Measurements from ENCODE around the gene CPT1A.

Gene CPT1A

GRCh38 chr11:68766786-68767185, 74.9 kb downstream of the CPT1A start:
- H3K36me3 ChIP-seq: peaks cover 73 to 96% (median 86%) of the 10 kb centered on the region in 3 donors
- H3K9me3 ChIP-seq: no peaks in the 10 kb centered on the region
- no peak overlapping the region for H3K27ac ChIP-seq
- intact Hi-C loops (cut with DNase I; ENCODE audit: low total_unique reads): loop anchor here (2.0 kb wide), 1 partner anchor 72 kb away; no protein-coding TSS in a partner anchor
- H3K4me1 ChIP-seq: no peaks in the 10 kb centered on the region
- no peak for DNase-seq
- H3K27me3 ChIP-seq: no peaks in the 10 kb centered on the region
- H3K4me3 ChIP-seq: no peak overlapping the region
- TF ChIP-seq CTCF (IDR thresholded peaks at IDR 0.05): no peak

- Histone ChIP-seq H3K27me3 (no peaks in the 10 kb centered on the region), H3K4me1 (no peaks in the 10 kb centered on the region), H3K4me3 (no peak overlapping the region), H3K9me3 (no peaks in the 10 kb centered on the region), H3K27ac (no peak overlapping the region), H3K36me3 (peaks cover 73 to 96% (median 85%) of the 10 kb centered on the region in 3 donors)
- intact Hi-C loops (cut with DNase I; ENCODE audit: low total_unique reads): no loop called here
- TF ChIP-seq CTCF (IDR thresholded peaks at IDR 0.05): no peak
- DNase-seq: no peak
Measured at GRCh38 chr11:68764746-68765145, 77.0 kb downstream of the CPT1A start.

GRCh38 chr11:68763926-68764657, 77.6 kb downstream of the CPT1A start:
- Histone ChIP-seq H3K9me3 (no peaks in the 10 kb centered on the region), H3K27ac (no peak overlapping the region), H3K27me3 (no peaks in the 10 kb centered on the region), H3K4me3 (no peak overlapping the region), H3K36me3 (peaks cover 75 to 96% (median 85%) of the 10 kb centered on the region in 3 donors), H3K4me1 (no peaks in the 10 kb centered on the region)
- no peak for TF ChIP-seq CTCF (IDR thresholded peaks at IDR 0.05)
- intact Hi-C loops (cut with DNase I; ENCODE audit: low total_unique reads): no loop called here
- no peak for DNase-seq

- Histone ChIP-seq H3K9me3 (no peaks in the 10 kb centered on the region), H3K27ac (no peak overlapping the region), H3K4me3 (no peak overlapping the region), H3K4me1 (no peaks in the 10 kb centered on the region), H3K27me3 (no peaks in the 10 kb centered on the region), H3K36me3 (peaks cover 75 to 96% (median 85%) of the 10 kb centered on the region in 3 donors)
- no peak for DNase-seq
- intact Hi-C loops (cut with DNase I; ENCODE audit: low total_unique reads): no loop called here
- no peak for TF ChIP-seq CTCF (IDR thresholded peaks at IDR 0.05)
Measured at GRCh38 chr11:68763181-68763721, 78.5 kb downstream of the CPT1A start.

- H3K27me3 ChIP-seq: no peaks in the 10 kb centered on the region
- H3K36me3 ChIP-seq: peaks cover 78 to 100% (median 89%) of the 10 kb centered on the region in 3 donors
- H3K4me3 ChIP-seq: no peak overlapping the region
- no peak for TF ChIP-seq CTCF (IDR thresholded peaks at IDR 0.05)
- no peak for DNase-seq
- intact Hi-C loops (cut with DNase I; ENCODE audit: low total_unique reads): no loop called here
- H3K27ac ChIP-seq: no peak overlapping the region
- no peaks in the 10 kb centered on the region for H3K4me1 ChIP-seq
- H3K9me3 ChIP-seq: no peaks in the 10 kb centered on the region
Measured at GRCh38 chr11:68762481-68762880, 79.2 kb downstream of the CPT1A start.
